Pons (tissue), 1 donor: ENCODE data around the gene ADRA2C.

Experiments used
- DNase-seq: peaks from one replicate; pipeline ENCODE4 v3.0.0-alpha.2; 2016; ENCODE audit warnings: low spot score

ADRA2C gene

GRCh38 chr4:3733195-3733594 lies 33.0 kb upstream of the ADRA2C start:
- DNase-seq: no peak

DNA sequence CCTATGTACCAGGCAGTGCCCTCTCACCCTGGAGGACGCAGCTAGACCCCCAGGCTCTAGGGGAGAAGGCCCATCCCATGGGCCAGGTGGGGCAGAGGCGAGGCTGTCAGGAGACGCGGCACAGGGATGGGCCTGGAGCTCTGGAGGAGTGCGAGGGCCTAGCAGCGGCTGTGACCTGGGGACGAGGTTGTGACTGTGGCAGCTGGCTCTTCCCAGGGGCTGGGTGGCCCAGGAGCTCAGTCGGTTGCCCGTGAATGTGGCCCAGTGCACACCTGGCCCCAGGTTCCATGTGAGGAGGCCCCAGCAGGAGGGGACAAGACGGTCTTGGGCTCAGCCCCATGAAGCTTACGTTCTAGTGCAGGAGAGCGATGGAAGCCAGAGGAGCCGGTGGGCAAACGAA lies 31.0 kb upstream of the ADRA2C start:
- no peak for DNase-seq

- DNase-seq: no peak
Observed at GRCh38 chr4:3736290-3736689, 29.9 kb upstream of the ADRA2C start.

DNA sequence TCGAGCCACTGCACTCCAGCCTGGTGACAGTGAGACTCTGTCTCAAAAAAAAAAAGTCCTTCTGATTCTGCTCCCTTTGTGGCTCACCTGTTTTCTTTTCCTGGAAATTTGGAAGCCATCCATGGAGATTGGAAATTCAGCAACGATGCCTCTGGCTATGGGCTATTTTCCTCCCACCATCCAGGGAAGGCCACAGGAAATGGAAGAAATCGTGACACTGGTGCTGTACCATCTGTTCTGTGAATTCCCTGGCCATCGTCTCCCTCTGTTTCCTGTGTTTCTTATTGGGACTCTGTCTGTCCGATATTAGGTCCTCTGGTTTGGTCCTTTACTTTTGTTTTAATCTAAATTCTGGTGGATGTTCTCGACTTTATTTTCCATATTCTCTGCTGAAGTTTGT lies 29.4 kb upstream of the ADRA2C start:
- no peak for DNase-seq

- no peak for DNase-seq
Observed at GRCh38 chr4:3739577-3739976, 26.6 kb upstream of the ADRA2C start.

DNA sequence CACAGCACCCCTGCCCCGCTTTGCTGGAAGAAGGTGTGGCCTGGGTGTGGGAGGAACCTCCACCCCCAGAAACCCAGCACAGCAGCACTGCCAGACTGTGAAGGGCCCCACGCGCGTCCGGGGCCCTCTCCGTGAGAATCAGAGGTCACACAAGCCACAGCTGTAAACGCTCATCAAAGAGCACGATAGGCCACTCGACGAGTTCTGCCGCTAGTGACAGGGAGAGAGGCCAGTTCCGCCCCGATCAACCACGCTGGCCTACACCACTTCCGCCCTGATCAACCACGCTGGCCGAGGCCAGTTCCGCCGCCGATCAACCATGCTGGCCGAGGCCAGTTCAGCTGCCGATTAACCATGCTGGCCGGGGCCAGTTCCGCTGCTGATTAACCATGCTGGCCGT lies 25.9 kb upstream of the ADRA2C start:
- no peak for DNase-seq

DNA sequence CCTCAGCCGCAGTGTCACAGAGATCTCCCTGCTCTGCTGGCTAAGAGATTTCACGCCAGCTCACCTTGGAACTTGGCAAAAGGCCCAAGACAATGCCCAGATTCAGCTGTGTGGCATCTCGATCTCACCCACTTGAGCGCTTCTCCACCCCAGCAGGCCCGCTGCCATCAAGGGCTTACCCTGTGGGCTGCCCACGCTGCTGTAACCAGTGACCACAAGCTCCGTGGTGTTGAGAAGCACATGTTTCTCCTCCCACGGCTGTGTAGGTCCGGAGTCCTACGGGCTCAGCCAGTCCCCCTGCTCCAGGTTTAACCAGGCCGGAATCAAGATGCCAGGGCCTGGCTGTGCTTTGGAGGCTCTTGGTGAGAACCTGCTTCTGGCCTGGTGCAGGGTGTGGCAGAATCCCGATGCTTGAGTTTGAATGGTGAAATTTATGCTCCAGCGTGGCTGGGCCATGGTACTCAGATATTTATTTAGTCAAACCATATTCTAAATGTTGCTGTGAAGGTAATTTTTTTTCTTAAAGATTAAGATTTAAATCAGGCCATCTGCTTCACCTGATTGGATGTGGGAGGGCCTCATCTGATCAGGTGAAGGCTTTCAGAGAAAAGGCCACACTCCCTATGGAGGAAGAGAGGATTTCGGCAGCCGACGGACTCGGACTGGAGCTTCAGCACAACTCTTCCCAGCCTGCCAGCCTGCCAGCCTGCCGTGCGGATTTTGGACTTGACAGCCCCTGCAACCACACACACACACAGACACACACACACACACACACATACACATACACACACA lies 24.8 kb upstream of the ADRA2C start:
- DNase-seq: no peak

DNA sequence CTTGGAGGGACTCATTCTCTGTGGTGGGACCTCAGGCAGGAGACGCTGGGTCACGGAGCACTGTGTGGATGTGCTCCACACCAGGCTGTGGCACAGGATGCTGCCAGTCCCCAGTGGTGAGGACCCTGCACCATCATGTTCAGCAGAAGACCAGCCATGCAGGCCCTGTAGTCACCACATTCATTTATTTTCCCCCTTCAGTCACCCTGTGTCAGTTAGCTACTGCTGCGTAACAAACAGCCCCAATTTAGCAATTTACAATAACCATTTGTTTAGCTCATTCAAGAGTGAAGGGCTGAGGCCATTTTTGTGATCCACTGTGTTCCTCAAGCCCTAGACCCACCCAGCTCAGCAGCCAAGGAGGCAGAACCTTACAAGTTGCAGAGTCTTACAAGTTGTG lies 23.6 kb upstream of the ADRA2C start:
- DNase-seq: no peak

GRCh38 chr4:3744232-3744631 lies 22.0 kb upstream of the ADRA2C start:
- no peak for DNase-seq

- DNase-seq: no peak
Observed at GRCh38 chr4:3744901-3745300, 21.3 kb upstream of the ADRA2C start.

DNA sequence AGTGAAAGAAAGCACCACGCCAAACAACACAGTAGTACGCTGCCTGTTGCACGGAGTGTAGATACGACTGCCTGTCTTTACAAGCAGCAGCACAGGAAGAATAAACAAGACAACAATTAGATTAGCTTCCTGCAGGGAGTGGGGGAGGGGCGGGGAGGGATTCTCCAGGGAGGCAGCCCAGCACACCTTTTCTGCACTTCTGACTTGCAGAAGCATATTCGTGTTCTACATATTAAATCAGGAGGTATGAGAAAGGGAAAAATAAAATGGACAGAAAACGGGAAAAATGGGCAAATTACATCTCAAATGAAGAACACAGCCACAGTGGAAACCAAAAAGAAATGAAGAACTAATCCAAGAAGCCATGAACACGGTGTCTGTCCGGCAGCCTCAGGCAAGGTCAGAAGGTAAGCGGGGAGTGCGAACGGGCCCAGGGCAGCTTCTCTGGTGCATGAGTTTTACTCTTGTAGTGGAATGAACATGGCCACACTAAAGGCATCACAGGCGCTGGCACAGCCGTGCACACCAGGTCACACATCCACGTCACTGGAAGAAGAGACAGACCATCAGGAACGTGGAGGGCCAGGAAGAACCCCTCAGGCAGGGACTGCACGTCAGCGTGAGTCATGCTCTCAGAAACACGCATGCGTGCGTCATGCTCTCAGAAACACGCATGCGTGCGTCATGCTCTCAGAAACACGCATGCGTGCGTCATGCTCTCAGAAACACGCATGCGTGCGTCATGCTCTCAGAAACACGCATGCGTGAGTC lies 20.1 kb upstream of the ADRA2C start:
- DNase-seq: no peak

- no peak for DNase-seq
Observed at GRCh38 chr4:3746701-3747580, 19.2 kb upstream of the ADRA2C start.

GRCh38 chr4:3747581-3747904 lies 18.6 kb upstream of the ADRA2C start:
- no peak for DNase-seq

GRCh38 chr4:3748136-3748898 lies 17.9 kb upstream of the ADRA2C start:
- DNase-seq: no peak

GRCh38 chr4:3749081-3749480 lies 17.1 kb upstream of the ADRA2C start:
- DNase-seq: no peak

DNA sequence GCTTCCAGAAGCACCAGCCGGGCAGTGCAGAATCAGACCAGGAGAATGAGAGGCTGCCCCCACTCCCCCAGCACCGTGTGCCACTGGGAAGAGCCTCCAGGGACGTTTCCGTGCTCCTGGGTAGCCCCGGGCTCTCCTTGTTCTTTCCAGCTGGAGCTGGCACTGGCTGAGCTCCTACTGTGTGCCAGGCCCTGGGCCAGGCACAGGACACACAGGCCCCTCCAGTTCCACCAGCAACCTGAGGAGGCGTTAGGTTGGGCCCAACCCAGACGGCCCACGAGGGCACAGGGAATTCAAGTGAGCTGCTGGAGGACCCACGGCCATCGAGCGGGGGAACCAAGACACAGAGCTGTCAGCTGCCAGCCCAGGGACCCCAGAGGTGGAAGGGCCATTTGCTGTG lies 15.9 kb upstream of the ADRA2C start:
- DNase-seq: no peak

DNA sequence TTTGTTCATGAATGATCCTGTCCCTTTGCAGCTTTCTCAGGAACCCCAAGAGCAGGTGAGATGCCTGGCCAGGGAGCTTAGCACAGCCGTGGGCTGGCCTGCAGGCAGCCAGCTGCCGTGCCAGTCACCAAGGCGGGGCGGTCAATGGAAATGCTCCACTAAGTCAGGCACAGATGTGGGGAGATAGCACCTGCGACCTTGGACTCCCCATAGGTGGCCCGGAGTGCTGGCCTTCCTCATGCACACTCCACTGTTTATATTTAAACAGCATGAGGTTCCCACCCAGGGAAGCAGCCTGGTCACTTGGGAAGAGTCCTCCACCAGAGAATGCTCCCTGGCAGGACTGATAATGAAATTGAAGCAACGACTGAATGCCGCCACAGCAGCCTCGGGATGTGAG lies 14.2 kb upstream of the ADRA2C start:
- DNase-seq: no peak

- no peak for DNase-seq
Observed at GRCh38 chr4:3753726-3754412, 12.3 kb upstream of the ADRA2C start.

DNA sequence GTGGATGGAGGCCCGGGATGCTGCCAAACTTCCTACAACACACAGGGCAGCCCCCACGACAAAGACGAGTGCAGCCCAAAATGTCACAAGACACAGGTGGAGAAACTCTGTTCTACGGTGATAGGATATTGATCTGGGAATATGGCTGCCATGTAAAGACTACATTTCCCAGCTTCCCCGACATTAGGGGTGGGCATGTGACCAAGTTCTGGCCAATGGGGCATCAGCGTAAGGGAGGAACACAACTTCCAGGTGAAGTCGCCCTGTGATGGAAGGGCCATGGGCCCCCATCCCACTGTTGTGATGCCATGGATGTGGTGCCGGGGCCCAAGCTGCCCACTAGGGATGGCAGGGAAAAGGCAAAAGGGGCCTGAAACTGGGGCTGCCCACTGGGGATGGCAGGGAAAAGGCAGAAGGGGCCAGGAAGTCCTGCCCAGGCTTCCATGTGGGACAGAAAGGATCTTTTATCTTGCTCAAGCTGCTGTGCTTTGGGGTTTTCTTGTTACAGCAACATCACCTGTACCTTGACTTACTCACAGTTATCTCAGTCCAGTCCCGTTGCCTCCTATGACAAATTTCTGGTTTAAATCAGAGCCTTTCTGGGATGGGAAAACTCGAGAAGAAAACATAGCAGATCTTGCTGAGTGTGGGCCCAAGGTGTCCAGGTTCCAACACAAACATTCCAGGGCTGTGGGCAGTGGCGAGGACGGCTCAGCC lies 9.7 kb upstream of the ADRA2C start:
- no peak for DNase-seq

- no peak for DNase-seq
Observed at GRCh38 chr4:3759236-3759635, 6.9 kb upstream of the ADRA2C start.

GRCh38 chr4:3760346-3760745 lies 5.8 kb upstream of the ADRA2C start:
- DNase-seq: no peak
